ENCODE results near the gene CROCC2. TPM values are rescaled to one million over a fixed set of nuclear protein-coding genes. Genes with fewer than 3 reads are reported as not detected.

CROCC2 gene
- total and polyA plus RNA-seq, 2 of the 13 experiments (the other 11 are each of a cell fraction or from before 2014, with no cell fraction given): not detected

GRCh38 chr2:240968731-240969624, 62.8 kb downstream of the CROCC2 start (continued):
- TF ChIP-seq SNAPC2 (CRISPR knock-in tag; IDR thresholded peaks at IDR 0.05) (no peak), ZNF562 (CRISPR knock-in tag; IDR thresholded peaks at IDR 0.05; ENCODE audit: borderline replicate concordance) (no peak), ZNF256 (CRISPR knock-in tag; conservative IDR thresholded peaks at IDR 0.05) (no peak), ZNF296 (CRISPR knock-in tag; conservative IDR thresholded peaks at IDR 0.05) (0 out of 2 replicates have a peak, but pooled peaks have one; percentile 66), NFIB (CRISPR knock-in tag; IDR thresholded peaks at IDR 0.05; ENCODE audit: borderline replicate concordance) (no peak), FOXO1 (CRISPR knock-in tag; IDR thresholded peaks at IDR 0.05) (no peak; the same call in 1 of the 2 replicates), HOMEZ (CRISPR knock-in tag; IDR thresholded peaks at IDR 0.05; ENCODE audit: low read depth) (peak; percentile 39; the same call in 1 of the 2 replicates), ZNF3 (CRISPR knock-in tag; IDR thresholded peaks at IDR 0.05) (no peak), POLR2AphosphoS5 (IDR thresholded peaks at IDR 0.05; ENCODE audit: low read depth, low read length) (peak; percentile 50; the same call in 1 of the 2 replicates), PHF5A (CRISPR knock-in tag; IDR thresholded peaks at IDR 0.05; ENCODE audit: low read depth, unreplicated experiment) (no peak), RBM22 (optimal IDR thresholded peaks at IDR 0.05; ENCODE audit: low read length) (no peak), TEF (CRISPR knock-in tag; IDR thresholded peaks at IDR 0.05) (no peak), FOXM1 (CRISPR knock-in tag; IDR thresholded peaks at IDR 0.05) (no peak), ZFX (CRISPR knock-in tag; IDR thresholded peaks at IDR 0.05; ENCODE audit: low read depth) (peak; percentile 98), PRPF4 (IDR thresholded peaks at IDR 0.05; ENCODE audit: low read depth, low read length, poor library complexity, severe bottlenecking) (no peak), HES4 (CRISPR knock-in tag; IDR thresholded peaks at IDR 0.05; ENCODE audit: borderline replicate concordance) (no peak; the same call in 1 of the 2 replicates), SETDB1 (CRISPR knock-in tag; IDR thresholded peaks at IDR 0.05; ENCODE audit: borderline replicate concordance) (no peak), BATF2 (CRISPR knock-in tag; IDR thresholded peaks at IDR 0.05) (no peak), SP5 (CRISPR knock-in tag; IDR thresholded peaks at IDR 0.05; ENCODE audit: borderline replicate concordance, low read depth) (peak; percentile 6; the same call in 1 of the 2 replicates), MXI1 (IDR thresholded peaks at IDR 0.05; ENCODE audit: borderline replicate concordance, low read depth, low read length) (no peak; the same call in 2 of the 3 replicates)

Data from HepG2 (cell line).